GM18508 (cell line): Measurements from ENCODE around the gene FUOM.
"Not testable (repeated sequence)": the region's sequence is repeated elsewhere in the genome, so short reads cannot be mapped to it uniquely, and the experiment has no call there.

ENCODE experiments used
- ATAC-seq: cut with Tn5 transposase; IDR thresholded peaks from one replicate; pipeline ENCODE4 v1.9.1; 2021; ENCODE audit warnings: moderate number of reproducible peaks; ENCODE audit not compliant: insufficient read depth, unreplicated experiment

Gene FUOM

DNA sequence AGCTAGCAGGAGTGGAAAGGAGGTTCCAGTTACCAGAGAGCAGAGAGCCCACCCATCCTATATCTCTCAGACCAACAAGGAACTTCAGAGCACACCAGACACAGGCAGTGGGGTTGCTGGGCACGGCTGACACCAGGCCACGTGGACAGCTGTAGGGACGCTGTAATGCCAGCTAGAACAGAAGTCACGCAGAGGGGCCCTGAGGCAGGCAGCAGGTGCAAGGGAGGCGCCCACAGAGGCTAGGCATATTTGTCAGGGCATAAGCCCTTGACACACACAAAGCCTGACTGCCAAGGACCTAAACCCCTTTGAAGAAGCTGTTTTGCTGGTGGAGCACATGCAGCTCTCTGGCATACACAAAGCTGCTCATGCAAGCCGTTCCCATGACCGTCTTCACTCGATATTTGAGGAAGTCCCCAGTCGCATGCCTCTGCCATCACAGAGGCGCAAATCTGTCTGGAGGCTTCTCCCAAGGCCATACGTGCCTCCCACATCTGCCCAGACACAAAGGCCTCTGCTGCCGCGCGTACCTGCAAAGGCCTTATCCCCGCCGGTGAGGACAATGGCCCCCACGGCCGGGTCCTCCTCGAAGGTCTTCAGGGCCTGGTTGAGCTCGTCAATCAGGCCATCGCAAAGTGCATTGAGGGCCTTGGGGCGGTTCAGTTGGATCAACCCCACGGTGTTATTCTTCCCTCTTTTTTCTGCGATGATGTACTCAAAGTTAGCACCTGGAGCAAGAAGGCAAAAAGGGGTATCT lies 12.4 kb upstream of the FUOM start:
- no peak for ATAC-seq

DNA sequence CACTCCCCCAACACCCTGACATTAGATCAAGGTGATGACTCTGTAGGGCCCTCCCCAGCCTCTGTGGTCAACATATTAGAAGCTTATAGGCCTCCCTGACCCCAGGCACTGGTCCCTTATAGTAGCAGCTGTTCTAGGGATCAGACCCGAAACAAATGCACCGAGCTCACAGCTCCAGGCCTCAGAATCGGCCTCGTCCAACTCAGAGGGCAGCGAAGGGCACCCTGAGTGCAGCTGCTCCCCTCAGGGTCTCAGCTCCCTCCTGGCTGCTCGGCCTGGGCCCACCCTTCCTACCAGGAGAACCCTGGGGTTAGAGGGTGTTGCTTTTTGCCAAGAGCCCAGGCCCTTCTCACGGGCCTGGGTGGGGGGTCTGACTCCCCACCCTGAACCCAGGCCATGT lies 10.3 kb upstream of the FUOM start:
- no peak for ATAC-seq

DNA sequence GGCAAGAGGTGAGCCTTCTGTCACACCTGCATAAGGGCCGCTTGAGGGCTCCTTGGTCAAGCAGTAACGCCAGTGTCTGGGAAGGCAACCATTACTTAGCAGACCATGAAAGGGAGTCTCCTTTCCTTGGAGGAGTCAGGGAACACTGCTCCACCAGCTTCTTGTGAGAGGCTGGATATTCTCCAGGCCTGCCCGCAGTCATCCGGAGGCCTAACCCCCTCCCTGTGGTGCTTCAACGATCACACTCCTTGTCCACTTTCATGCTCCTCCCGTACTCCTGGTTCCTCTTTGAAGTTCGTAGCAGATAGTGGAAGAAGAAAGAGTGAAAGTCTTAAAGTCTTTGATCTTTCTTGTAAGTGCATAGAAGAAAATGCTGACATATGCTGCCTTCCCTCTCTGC lies 9.6 kb upstream of the FUOM start:
- ATAC-seq: not testable (repeated sequence)

DNA sequence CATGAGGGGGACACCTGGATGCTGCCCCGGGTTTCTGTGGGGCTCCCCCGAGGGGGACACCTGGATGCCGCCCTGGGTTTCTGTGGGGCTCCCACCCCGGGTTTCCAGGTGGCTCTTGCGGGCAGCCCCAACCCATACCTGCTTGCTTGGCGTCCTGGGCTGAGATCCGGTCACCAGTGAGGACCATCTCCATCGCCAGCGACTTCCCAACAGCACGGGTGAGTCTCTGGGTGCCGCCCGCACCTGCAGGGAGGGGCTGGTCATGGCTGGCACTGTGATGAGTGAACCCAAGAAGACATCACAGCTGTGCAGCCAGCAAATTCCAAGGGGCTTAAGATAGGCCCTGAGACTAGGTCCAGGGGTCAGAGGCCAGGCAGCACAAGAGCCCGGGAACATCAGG lies 8.9 kb upstream of the FUOM start:
- ATAC-seq: no peak

DNA sequence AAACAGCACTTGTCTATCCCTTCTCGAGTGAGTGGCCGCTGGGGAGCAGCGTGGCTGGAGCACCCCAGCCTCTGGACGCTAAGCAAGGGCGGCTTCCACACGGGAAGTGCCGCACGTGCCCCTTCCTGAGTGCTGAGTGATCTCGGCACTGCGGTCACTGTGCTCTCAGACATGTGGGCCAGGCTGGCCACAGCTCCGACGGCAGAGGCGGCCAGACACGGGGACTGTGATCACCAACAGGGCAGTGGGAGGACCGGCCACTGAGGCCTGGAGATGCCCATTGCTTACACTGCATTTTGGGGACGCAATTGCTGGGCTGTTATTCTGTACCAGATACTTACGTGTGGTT lies 8.3 kb upstream of the FUOM start:
- no peak for ATAC-seq

DNA sequence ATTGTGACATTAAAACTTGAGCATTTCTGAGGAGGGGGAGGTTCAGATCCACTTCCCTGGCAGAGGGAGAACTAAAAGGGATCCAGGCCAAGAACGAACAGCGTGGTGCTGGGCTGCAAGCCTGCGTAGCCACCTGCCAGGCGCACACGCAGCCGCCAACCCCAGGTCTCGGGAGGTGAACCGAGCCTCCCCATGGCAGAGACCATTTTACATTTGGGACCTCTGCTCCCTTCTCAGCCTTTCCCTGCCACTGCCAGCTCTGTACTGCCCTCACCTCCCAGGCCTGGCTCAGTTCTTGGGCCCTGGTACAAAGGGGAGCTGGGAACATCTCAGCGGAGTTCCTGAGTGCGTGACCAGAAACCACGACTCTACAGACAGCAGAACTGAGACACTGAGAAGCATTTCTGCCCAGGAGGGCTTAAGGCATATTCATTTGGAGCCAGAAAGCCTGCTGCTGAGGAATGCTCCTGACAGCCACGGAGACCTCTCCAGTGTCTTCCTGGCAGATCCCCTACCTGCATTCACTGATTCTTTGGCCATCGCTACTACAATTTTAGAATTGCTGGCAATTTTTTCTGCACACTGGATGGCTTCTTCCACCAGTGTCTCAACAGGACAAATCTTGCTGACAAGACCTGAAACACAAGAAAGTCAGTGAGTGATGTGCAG lies 7.8 kb upstream of the FUOM start:
- no peak for ATAC-seq

DNA sequence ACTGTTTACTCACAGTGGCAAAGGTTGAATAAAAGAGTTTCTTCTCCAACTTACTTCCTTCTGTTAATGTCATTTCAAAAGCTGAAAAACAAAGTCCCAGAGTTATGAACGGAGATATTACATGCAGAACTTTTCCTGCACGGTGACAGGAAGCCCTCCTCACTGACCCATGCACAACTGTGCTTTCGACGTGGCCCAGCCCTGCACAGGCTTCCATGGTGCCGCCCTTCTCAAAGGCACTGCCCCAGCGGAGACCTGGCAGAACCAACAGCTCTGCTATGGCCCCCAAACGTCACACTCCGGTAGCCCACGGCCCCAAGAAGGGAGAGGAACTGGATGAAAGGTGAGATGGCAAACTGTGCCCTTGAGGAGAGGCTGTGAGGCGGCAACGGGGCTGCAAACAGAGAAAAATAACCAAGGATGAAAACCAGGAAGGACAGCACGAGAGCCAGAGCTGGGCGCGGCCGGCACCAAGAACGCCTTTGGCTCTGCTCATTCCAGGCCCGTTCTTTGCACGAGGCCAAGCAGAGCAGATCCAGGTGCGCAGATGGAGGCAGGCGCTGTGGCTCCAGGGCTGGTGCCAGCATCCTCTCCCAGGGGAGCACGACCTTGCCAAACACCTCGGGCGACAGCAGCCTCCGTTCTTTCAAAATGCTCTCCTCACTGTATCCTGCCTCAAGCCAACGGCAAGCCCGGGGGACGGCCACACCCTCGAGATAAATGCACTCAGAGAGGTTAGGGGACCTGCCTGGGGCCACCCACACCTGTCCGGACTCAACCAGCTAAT lies 7.0 kb upstream of the FUOM start:
- no peak for ATAC-seq

DNA sequence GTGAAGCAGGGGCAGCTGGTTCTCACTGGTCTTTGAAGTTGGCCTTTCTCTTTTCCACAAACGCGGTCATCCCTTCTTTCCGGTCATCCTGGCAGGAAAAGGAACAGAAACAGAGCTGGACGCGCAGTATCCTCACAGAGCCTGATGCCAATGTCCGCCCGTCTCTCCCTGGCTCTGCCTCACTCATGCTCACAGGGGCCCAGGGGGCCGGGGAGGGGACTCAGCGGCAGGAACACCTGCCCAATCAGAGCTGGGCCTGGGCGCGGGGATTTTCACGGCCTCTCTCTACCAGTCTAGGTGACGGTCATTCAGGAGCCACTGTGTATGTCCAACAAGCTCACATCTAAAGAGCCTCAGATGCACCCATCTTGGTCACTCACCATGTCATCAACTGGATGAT lies 5.0 kb upstream of the FUOM start:
- ATAC-seq: no peak

DNA sequence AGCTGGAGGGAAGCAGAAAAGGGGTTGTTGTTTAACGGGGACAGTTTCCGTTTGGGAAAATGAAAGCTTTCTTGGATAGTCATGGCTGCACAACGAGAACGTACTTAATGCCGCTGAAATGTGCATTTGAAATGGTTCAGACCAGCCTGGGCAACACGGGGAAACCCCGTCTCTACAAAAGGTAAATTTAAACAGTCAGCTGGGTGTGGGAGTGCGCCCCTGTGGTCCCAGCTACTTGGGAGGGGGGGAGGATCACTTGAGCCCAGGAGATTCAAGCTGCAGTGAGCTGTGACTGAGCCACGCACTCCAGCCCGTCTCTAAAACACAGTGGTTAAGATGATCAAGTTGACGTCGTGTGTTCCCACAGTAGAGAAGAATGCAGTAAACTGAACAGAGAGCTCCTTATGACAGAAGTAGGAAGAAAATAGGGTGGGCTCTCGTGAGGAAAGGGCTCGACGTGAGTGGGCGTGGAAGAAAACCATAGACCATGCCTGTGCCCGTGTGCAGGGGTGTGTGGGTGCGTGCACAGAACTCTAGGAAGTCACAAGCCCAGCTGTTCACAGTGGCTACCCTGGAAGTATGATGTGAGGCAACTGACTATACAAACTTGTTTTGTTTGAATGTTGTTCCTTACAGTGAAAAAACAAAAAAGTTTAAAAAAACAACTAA lies 4.1 kb upstream of the FUOM start:
- ATAC-seq: no peak

DNA sequence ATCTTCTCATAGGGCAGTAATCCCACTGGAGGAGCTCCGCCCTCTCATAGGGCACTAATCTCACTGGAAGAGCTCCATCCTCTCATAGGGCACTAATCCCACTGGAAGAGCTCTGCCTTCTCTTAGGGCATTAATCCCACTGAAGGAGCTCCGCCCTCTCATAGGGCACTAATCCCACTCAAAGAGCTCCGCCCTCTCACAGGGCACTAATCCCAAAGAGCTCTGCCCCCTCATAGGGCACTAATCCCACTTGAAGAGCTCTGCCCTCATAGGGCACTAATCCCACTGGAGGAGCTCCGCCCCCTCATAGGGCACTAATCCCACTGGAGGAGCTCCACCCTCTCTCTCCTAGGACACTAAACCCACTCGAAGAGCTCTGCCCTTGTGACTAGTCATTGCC lies 3.4 kb upstream of the FUOM start:
- no peak for ATAC-seq

DNA sequence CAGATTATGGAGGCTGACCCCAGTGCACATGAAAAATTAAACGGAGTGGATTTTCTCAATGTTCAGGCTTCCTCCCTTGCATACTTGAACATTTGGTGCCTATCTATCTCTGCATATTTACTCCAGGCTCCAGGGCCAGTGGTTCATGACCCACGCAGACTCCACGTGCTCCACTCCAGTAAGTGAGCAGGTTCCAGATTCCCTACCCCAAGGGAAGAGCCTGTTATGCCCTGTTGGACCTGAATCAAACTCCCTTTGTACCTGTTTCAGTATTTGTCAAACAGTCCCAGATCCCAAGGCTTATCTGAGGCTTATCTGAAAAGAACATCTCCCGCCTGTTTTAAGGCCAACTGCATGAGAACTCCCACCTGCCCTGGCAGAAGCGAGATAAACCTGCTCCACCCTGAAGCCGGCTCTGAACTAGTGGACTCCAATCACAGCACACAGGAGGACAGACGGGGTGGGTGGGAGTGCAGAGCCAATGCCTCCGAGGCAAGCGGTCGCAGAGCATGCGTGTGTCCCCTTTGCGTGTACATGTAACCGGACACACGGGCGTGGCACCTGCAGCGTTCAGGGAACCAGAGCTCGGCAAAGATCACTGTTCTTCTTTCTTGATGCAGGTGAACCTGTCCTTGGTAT lies 2.3 kb upstream of the FUOM start:
- no peak for ATAC-seq

DNA sequence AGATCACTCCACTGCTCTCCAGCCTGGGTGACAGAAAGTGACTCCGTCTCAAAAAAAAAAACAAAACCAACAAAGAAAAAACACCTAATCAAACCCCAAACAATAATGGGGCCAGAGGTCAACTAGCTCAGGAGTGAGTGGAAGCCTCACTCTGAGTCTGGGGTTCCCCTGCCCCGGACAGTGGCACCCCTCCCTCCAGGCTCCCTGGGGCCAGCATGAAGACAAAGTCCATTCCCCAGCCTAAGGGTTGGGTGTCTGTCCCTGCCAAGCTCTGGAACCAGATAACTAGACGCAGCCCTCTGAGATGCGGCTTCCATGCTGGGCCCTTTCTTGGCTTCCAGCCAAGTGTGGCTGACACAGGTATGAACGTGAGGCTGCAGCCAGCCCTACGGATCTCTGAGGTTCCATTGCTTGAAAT lies 1.7 kb upstream of the FUOM start:
- no peak for ATAC-seq

DNA sequence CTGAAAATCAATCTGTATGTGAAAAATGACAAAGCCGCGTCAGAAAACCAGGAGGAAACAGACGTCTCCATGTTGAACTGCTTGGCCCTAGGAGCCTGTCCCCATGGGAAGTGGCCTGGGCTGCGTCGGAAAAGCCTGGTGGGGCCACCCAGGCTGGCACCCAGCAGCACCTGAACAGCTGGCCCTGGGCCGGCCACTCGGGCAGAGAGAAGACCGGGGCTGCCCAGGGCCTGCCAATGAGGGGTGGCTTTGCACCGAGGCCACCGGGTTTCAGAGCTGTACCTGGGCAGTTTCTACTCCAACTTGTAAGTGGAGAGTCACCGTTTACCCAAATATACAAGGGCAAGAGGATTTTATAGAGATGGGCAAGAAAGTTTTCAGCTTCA lies 1.1 kb upstream of the FUOM start:
- ATAC-seq: no peak

DNA sequence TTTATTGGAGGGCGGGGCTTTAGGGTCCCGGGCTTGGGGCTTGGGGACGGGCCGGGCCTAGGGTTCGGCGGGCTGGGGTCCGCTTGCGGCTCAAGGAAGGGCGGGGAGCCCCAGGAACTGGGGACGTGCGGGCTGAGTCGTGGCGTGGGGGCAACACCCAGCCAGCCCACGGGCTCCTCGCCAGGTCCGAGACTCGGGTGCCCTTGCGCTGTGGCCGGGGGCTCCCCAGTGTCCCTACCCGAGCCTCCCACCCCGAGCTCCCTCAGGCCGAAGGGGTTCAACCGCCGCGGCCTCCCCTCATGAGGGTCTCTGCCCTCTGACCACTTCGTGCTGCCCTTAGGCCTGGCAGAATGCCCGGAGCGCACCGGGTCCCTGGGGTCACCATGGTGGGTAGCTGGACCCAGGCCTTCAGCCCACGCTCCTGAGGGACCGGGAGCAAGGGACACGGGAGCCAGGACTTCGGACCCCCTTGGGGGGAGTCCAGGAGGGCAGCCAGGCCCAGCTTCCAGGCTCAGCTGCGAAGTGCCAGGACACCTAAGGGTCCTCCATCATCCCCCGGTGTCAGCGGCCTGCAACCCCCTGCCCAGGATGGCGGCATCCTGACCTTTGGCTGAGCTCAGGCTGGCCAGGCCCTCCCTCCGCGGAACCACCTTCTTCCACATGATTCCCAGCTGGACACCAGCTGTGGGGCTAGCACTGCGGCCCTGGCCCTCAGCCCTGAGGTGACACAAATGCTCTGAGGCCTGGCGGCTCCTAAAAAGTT lies 524 bp upstream of the FUOM start:
- ATAC-seq: no peak

DNA sequence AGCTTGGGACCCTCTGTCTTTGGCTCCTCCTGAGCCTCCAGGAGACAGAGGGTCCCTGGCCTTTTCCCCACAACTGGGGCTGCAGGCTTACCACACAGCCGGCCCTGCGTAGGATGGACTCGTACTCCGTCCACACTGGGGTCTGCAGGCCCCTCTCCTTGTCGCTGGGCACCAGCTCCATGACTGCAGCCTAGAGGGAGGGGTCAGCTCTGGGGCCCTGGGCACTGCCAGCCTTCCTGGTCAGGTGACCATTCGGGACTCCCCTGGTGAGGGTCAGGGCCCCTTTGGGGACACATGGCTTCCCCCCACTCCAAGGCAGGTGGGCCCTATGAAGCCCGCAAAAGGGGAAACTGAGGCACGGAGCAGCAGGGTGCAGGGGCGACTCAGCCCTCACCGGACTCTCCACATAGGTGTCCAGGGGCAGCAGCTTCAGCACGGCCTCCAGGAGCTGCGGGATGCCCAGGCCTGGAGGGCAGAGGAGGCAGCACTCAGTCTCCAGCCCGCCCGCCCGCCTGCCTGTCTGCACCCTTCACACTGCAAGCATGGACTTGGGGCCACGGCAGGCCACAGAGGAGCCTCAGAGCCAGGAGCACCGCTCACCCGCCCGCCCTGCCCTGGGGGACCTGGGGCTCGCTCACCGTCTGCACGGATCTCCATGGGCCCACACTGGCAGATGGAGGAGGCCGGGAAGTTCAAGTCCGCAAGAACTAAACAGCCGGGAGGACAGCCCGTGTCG lies 1.1 kb downstream of the FUOM start:
- no peak for ATAC-seq

DNA sequence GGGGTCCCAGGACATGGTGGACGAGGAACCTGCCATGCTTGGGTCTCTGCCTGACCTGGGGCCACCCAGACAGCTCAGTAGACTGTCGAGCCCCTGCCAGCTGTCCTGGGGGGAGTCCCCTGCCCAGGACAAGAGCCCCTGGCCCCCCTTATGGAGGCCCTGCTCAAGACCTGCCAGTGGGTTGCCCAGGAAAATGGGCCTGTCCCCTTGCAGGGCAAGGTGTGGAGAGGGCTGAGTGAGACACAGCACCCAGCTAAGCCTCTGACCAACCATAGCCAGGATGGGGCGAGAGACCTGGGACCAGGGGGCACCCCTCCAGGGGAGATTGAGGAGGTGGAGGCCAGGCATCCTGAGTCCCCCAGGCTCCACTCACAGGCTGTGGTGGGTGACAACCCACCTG lies 1.8 kb downstream of the FUOM start:
- no peak for ATAC-seq

DNA sequence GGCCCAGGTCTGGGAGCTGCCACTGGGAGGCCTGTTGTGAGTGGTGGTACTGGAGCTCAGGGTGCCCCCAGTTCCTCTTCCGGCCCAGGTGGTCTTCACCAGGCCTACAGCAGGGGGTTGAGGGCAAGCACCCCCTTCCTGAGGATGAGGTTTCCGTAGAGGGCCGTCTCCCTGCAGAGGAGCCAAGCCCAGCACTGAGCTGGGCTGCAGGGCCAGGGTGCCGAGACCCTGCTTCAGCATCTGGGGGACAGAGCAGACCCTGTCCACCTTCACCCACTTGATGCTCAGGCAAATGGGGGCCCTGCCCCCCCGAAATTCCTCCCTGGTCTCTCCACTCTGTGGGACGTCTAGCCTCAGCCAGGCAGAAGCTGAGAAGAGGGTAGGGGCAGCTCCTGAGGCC lies 2.6 kb downstream of the FUOM start:
- ATAC-seq: no peak

DNA sequence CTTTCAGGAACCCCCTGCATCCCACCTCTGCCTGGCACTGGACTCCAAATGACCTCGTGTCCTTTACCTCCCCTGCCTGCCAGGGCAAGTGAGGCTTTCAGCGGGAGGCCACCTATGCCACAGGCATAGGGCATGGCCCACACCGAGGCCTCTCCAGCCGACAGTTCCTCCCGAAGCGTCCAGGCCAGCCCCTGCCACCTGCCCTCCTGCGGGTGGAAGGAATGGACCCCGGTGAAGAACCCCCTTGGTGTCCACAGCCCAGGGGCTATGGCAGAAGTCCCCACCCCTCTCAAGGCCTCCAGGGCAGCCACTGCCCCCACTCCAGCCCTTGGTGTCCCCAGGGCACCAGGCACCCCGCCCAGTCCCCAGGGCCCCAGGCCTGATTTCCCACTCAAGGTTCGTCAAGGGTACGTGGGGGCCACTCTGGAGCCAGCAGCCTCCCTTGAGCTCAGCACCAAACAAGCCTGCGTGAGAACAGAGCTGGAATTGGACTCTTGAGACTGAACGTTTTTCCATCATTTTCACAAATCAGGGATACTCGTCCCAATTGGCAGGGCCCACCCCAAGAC lies 3.1 kb downstream of the FUOM start:
- no peak for ATAC-seq
